GM12892 (cell line): ENCODE measurements around the gene ABHD17A.
A peak's percentile ranks its signal among the peaks of the same experiment; 100 is the strongest.

Experiments used
- DNase-seq: peaks from one replicate; pipeline ENCODE4 v3.0.0; 2011; ENCODE audit not compliant: insufficient read length
- FAIRE-seq: peaks from 2 replicates; lab custom pipeline; 2011; peaks lifted over from hg19 to GRCh38; lab: Jason Lieb, UNC
- POLR2A ChIP-seq: IDR thresholded peaks from 2 replicates; pipeline ENCODE4 v1.6.1; 2011; ENCODE audit warnings: low read depth, low read length, control low read depth
- POLR2AphosphoS5 ChIP-seq: IDR thresholded peaks from 2 replicates; pipeline ENCODE4 v1.6.1; 2011; ENCODE audit warnings: low read depth, low read length, control low read depth
- TAF1 ChIP-seq: IDR thresholded peaks from 2 replicates; pipeline ENCODE4 v1.6.1; 2011; ENCODE audit warnings: low read depth, mild to moderate bottlenecking, control low read depth, low read length, borderline replicate concordance

The ABHD17A gene

DNA sequence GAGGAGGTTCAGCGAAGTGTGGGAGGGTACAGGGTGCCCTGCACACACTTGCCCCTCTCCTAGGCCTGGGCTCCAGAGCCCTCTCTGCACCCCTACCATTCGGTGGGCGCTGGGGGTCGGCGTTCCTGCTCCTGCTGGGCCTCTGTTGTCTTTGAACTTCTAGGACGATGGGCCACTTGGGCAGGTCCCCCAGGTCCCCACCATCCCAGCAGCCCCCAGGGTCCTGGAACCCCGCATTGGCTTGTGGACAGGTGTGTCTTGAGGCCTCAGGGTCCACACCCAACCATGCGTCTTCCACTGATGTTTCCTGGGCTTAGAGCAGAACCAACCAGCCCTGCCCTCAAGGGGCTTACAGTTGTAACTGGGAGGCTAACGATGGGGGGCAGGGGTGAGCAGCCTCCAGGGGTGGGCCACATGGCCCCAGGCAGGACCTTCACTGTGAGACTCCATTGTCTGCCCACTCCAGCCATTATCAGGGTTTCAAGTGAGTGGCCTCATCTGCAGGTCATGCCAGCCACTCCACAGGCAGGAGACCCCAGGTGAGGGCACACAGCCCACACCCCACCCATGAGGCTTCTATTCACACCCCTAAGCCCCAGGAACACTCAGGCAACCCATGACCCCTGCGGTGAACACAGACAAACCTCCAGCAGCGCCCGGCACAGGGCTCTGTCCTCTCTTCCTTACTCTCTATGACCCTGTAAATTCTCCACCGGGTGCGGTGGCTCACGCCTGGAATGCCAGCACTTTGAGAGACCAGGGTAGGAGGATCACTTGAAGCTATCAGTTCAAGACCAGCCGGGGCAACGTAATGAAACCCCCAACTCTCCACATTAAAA lies 19.9 kb downstream of the ABHD17A start:
- DNase-seq (no peak), FAIRE-seq (peak; percentile 14)
- TF ChIP-seq POLR2A (no peak), TAF1 (no peak), POLR2AphosphoS5 (no peak)

DNA sequence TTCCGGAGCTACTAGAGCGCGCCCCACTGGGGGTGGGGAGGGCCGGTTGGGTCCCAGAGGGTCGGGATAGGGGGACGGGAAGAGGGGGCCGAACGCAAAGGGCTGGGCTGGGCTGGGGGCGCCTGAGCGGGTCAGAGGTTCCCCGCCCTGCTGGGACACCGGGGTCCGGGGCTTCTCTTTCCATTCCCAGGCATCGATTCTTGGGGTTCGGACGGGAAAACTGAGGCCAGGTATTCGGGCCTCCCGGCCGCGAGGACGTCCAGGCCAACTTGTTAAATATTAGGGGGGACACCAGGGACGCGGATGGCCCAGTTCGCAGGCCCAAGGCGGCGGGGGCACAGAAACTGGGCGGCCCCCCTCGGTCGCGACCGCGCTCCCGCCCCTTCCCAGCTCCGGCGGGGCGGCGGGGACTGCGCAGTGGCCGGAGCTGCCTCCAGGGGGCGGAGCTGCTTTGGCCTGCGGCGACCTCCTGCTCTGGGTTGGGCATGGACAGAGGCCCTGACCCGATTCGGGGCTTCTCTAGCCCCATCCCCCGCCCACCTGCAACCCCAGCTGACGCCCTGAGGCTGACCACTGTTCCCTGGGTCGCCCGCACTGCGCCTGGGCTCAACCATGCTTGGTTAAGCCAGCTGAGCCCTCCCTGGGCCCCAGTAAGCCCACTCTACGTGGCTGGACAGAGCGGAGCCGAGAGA lies 20.7 kb downstream of the ABHD17A start:
- FAIRE-seq (peak; percentile 89), DNase-seq (peak; percentile 90)
- TF ChIP-seq TAF1 = no peak
- TF ChIP-seq POLR2AphosphoS5 = peak; percentile 54; the same call in 1 of the 2 replicates
- TF ChIP-seq POLR2A = peak; percentile 55; the same call in 1 of the 2 replicates

DNA sequence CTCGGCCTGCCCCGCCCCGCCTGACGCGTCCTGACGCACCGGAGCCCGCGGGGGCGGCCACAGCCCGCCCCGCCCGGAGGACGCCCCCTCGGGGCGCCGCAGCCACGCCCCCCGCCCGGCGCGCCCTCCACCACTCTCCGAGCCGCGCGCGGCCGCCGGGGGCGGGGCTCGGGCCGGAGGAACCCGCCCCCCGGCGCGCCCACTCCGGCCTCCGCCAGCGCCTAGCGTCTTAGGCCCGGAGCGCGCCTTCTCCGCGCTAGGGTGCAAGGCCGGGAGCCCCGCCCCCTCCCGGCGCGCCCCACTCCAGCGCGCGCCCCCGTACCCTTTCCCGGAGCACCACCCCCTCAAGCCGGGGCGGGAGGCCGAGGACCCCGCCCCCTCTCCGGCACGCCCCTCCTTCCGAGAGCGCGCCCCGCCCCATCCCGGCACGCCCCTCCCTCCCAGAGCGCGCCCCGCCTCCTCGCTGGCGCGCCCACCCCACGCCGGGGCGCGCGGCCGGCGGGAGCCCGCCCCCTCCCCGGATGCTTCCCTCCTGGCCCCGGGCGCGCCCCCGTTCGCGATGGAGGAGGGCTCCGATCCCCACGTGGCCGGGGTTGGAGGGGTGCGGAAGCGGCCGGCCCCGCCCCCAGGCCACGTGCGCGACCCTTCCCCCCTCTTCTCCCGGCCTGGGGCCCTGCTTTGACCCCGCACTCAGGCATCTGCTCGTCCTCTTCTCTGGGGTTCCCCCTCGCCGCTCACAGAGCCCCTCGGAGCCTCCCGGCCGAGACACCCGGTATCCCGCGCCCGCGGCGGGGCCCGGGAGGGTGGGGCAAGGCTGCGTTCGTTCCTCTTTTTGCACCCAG lies 21.4 kb downstream of the ABHD17A start:
- DNase-seq = peak; percentile 96
- TF ChIP-seq TAF1 (0 out of 2 replicates have a peak, but pooled peaks have one; percentile 23), POLR2A (no peak)
- peak; percentile 99 for FAIRE-seq

DNA sequence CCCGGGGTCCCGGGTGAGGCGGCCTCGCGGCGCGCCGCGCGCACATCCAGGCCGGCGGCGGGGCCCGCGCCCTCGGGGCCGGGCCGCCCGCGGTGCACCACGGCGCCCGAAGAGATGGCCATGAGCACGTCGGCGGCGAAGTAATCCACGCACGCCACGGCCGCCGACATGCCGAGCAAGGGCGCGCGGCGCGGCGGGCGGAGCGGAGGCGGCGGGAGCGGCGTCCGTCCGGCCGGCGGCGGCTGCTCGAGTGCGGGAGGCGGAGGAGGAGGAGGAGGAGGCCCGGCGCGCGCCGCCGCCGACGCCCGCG lies 22.0 kb downstream of the ABHD17A start, which contains the start of gene KLF16:
TSS of gene KLF16 (minus strand) at position 252 of the 310 bp plus-strand sequence. CDS start at position 170, 82 bp downstream.
- no peak for FAIRE-seq
- peak; percentile 81; the same call in 1 of the 2 replicates for TF ChIP-seq POLR2A
- no peak for TF ChIP-seq POLR2AphosphoS5
- DNase-seq = no peak

- DNase-seq (peak; percentile 61), FAIRE-seq (peak; percentile 89)
- TF ChIP-seq POLR2AphosphoS5 = no peak
- TF ChIP-seq POLR2A = no peak
- no peak for TF ChIP-seq TAF1
Measured at GRCh38 chr19:1862424-1863327, 22.6 kb downstream of the ABHD17A start.

DNA sequence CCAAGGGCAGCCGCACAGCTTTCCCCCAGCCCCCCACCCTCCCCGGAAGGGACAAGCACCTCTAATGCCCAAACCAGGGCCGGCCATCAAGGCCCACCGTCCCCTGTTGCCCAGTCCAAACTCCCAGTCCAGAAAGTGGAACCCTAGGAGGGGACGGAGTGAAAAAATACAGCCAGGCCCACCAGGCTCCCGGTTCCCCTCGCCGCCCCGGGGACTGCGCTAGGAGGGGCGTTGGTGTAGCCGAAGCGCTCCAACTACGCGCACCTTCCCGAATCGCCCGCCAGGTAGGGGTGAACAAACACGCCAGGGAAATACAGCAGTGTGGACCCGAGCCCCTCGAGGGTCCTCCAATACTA lies 23.2 kb downstream of the ABHD17A start:
- FAIRE-seq = no peak
- TF ChIP-seq POLR2A (no peak), TAF1 (no peak), POLR2AphosphoS5 (no peak)
- no peak for DNase-seq

DNA sequence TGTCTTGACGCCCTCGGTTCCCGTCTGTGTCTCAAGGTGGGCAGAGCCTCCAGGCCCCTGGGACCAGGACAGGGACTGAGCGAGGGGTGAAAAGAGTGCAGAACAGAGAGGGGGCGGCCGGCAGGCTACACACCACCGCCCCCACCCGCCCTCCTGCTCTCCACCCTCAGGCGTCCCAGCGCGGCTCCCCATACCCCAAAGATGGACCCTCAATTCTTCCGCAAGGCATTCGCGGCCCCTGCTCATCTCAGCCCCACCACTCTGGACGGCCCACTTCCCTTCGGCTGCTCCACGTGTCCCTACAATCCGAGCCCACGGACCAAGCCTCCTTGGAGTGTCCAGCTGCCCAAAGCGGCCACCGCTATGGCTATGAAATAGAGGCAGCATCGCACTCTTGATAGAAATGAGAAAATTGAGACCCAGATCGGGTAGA lies 23.7 kb downstream of the ABHD17A start:
- DNase-seq (no peak), FAIRE-seq (no peak)
- no peak for TF ChIP-seq POLR2AphosphoS5
- TF ChIP-seq POLR2A = no peak
- TF ChIP-seq TAF1 = no peak

- no peak for TF ChIP-seq POLR2A
- TF ChIP-seq POLR2AphosphoS5 = no peak
- no peak for TF ChIP-seq TAF1
- DNase-seq (no peak), FAIRE-seq (no peak)
Measured at GRCh38 chr19:1860821-1861598, 24.3 kb downstream of the ABHD17A start.

GRCh38 chr19:1860042-1860775 lies 25.1 kb downstream of the ABHD17A start:
- DNase-seq (no peak), FAIRE-seq (no peak)
- no peak for TF ChIP-seq POLR2AphosphoS5
- TF ChIP-seq TAF1 = no peak
- no peak for TF ChIP-seq POLR2A
